HG03139 (cell line): ENCODE measurements around the gene KCNQ1.

Source experiments
- ATAC-seq: cut with Tn5 transposase; IDR thresholded peaks from one replicate; pipeline ENCODE4 v1.9.1; 2021; ENCODE audit not compliant: unreplicated experiment

Gene KCNQ1

GRCh38 chr11:2565447-2566222, 120.8 kb downstream of the KCNQ1 start:
- ATAC-seq, result no peak

GRCh38 chr11:2566223-2567025, 121.6 kb downstream of the KCNQ1 start:
- no peak for ATAC-seq

GRCh38 chr11:2567026-2567671, 122.3 kb downstream of the KCNQ1 start:
- no peak for ATAC-seq

GRCh38 chr11:2569321-2569721, 124.5 kb downstream of the KCNQ1 start:
- no peak for ATAC-seq

GRCh38 chr11:2569731-2570210, 125.0 kb downstream of the KCNQ1 start:
- ATAC-seq, result no peak

GRCh38 chr11:2570211-2570811, 125.5 kb downstream of the KCNQ1 start:
- ATAC-seq, result no peak

GRCh38 chr11:2570841-2571597, 126.2 kb downstream of the KCNQ1 start:
- ATAC-seq, result no peak

GRCh38 chr11:2571598-2572281, 126.9 kb downstream of the KCNQ1 start:
- ATAC-seq, result no peak

GRCh38 chr11:2572491-2573239, 127.9 kb downstream of the KCNQ1 start:
- ATAC-seq, result no peak

- ATAC-seq, result no peak
Observed at GRCh38 chr11:2573240-2574042, 128.6 kb downstream of the KCNQ1 start.

- no peak for ATAC-seq
Observed at GRCh38 chr11:2574043-2574552, 129.3 kb downstream of the KCNQ1 start.

- no peak for ATAC-seq
Observed at GRCh38 chr11:2574553-2575535, 130.0 kb downstream of the KCNQ1 start.

GRCh38 chr11:2575591-2576051, 130.8 kb downstream of the KCNQ1 start:
- no peak for ATAC-seq

- no peak for ATAC-seq
Observed at GRCh38 chr11:2576111-2576510, 131.3 kb downstream of the KCNQ1 start.

GRCh38 chr11:2576549-2576948, 131.7 kb downstream of the KCNQ1 start:
- ATAC-seq, result no peak

- ATAC-seq, result no peak
Observed at GRCh38 chr11:2577031-2577990, 132.5 kb downstream of the KCNQ1 start.
